GM21526 (cell line): Measurements from ENCODE around the gene EFEMP2.
A peak's percentile ranks its signal among the peaks of the same experiment; 100 is the strongest.
"Not testable (repeated sequence)": the region's sequence is repeated elsewhere in the genome, so short reads cannot be mapped to it uniquely, and the experiment has no call there.

Experiments used
- ATAC-seq: cut with Tn5 transposase; IDR thresholded peaks from one replicate; pipeline ENCODE4 v1.9.1; 2021; ENCODE audit warnings: moderate library complexity; ENCODE audit not compliant: unreplicated experiment, low FRiP score

Gene EFEMP2

GRCh38 chr11:65833297-65834030 is 39.1 kb downstream of the EFEMP2 start, which contains the start of gene SNX32:
Gene SNX32 (plus strand): TSS chr11:65833963. CDS start chr11:65834066, 103 bp downstream.
- ATAC-seq: peak; percentile 76

GRCh38 chr11:65832231-65832630 is 40.4 kb downstream of the EFEMP2 start:
- not testable (repeated sequence) for ATAC-seq

- no peak for ATAC-seq
These were observed 43.1 kb downstream of the EFEMP2 start for GRCh38 chr11:65829459-65829858.

DNA sequence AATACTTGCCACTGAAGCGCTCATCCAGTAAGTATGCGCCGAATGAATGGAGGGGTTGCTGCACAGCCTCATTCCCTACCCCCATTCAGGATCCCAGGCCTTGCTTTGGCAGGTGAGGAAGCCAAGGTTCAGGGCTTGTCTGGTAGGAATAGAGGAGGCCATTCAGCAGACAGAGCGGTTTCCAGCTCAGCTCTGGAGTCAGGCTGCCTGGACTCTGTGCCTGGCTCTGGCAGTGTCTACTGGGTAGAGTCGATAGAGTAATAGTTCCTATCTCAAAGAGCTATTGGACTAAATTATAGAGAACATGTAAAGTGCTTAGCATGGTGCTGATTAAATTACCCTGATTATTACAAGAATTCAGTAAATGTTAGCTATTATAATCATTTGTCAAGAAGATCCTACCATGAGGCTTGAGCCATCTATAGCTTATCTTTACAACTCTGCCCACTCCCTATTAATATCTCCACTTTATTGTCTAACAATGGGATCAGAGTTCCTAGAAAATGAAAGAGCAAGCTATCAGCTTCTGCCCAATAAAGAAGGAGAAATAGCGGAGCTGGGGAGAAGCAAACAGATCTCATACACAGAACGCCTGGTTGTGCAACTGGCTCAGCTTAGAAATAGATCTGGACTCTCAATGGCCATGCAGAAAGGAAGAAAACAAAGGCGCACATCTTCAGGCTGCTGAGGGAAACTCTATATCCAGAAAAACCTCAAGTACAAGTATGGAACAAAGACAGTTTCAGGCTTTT is 45.4 kb downstream of the EFEMP2 start:
- no peak for ATAC-seq

GRCh38 chr11:65822776-65823528 is 49.6 kb downstream of the EFEMP2 start:
- ATAC-seq: no peak

GRCh38 chr11:65821107-65821506 is 51.5 kb downstream of the EFEMP2 start:
- ATAC-seq: no peak

GRCh38 chr11:65817835-65818680 is 54.5 kb downstream of the EFEMP2 start:
- peak; percentile 63 for ATAC-seq

- no peak for ATAC-seq
These were observed 55.2 kb downstream of the EFEMP2 start for GRCh38 chr11:65817312-65817834.

DNA sequence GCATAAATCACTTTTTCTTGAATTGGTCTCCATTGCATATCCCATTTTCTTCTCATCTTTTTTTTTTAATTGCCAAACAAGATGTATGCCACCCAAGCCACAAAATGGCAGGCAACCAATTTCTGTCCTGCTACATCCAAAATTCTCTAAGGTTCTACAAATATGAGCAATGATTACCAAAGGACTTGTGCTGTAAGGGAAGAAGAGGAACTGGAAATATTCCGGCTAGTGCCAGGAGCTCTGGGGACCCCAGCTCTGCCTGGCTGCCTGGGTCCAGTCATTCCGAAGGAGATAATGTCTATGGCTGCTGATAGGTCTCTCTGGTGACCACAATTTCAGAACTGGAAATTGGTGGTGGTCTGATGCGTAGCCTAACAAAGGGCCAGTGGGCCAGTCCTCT is 55.9 kb downstream of the EFEMP2 start:
- no peak for ATAC-seq
